NCI-H345 (cell line): ENCODE measurements around the gene CFAP47.
"Not testable (repeated sequence)": the region's sequence is repeated elsewhere in the genome, so short reads cannot be mapped to it uniquely, and the experiment has no call there.

ENCODE experiments used
- DNase-seq: peaks from one replicate; lab custom pipeline; 2025; lab: John Stamatoyannopoulos, UW

The CFAP47 gene, protein sequence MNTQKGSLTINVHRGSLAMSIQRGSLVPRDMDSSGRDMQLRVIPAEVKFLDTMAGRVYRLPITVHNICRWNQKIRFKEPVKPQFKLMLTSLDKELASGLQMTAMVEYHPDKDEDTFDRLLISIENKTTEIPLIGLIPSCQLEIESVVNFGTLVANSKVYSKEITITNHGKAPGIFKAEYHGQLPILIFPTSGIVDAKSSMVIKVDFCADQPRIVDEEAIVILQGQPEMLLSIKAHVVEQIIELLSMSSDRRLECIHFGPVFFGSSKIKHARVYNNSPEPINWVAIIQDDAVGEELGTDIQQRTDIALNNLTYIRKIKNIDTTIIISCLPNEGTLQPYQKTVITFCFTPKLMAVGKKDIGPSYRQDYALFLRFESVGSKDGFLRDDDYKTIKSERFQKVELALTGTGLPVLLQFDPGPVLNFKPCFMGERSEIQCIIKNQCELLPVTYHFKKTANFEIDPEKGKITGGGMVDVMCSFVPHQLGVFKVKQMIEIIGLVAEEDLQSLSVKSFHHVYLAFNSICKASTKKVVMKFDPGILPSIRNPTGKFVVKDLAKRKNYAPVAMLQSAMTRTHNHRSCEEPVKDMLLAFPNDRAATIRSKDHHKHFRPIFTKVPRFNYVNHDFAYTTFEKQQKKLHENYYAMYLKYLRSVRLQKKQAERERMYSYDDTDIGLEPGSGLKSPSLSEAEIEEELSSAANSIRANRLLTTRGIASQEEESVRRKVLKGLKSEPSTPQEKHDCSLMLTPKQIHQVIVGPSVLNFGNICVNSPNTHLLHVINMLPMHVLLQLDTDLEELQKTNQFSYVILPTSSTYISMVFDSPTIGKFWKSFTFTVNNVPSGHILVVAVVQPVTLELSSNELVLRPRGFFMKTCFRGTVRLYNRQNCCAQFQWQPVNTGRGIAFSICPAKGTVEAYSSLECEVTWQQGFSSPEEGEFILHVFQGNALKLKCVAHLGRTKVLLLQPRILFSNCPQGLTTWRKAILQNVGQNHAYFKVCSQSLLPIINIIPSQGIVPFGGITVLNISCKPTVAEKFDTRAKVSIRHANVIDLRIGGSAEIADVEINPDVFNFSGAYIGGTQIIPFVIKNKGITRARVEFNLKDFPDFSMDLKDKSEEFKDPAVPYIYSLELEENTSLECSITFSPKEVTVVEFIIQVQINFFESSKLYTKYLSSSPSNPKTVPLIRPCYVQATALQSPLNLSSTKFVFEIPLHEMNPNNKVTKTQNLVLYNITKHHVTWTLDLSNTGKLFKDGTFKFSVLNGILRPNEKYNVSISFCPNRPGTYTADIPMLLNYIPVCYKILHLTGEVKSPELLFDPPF (N-terminal part only)

DNA sequence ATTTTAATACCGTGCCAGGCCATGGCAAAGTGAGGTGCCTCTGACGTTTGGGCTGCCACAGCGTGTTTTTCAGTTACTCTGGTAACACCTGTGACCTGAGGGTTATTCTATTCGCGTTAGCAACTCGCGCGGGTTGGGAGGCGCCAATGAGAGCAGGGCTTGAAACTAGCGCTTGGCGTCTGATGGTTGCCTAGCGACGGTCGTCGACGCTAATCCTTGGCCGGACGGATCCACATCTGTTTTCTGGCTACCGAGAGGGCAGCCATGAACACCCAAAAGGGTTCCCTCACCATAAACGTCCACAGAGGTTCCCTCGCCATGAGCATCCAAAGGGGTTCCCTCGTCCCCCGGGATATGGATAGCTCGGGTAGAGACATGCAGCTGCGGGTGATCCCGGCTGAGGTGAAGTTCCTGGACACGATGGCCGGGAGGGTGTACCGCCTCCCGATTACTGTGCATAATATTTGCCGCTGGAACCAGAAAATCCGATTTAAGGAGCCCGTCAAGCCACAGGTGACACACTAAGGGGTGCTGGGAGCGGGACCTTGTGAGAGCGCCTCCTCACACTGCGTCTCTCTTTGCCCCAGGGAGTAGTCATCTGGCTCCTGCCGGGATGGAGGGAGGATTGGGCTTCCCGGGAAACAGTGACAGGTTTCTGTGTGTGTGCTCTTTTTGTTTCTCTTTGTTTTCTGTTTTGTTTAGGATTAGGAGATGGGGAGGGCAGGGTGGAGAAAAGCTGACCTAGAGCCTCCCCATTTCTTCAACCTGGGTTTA is at the start of gene CFAP47:
Gene CFAP47, plus strand, starts transcription at position 199 of the 774 bp plus-strand sequence. Its CDS starts 66 bp downstream, at position 265.
- peak; percentile 30 for DNase-seq

DNA sequence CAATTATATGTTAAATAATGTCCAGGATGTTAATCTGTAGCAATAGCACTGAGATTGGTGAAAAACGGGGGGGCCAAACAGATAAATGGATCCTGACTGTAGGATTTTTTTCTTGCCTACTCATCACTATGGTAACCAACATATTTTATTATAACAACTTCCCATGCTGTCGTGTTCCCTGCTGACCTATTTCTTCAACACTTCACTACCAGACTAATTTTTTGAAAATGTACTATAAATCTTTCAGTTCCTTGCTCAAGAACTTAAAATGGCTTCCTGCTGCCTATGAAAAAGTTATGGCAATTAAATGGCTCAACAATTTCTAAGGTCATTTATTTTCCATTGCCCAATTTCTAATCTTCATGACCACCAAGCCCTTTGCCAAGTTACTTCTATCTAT is 38.9 kb upstream of the CFAP47 start:
- no peak for DNase-seq

DNA sequence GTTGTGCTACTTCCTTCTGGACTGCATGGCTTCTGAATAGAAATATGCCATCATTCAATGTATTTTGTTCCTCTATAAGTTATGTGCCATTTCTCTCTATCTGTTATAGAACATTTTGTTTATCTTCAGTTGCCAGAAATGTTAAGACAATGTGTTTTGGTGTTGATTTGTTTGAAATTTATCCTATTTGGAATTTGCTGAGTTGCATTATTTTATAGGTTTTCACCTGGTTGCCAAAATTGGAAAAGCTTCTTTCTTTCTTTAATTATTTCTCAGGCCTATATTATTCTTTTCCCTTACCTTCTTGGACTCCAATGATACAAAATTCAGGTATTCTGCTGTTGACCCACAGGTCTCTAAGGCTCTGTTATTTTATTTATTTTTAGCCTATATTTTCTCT is 33.4 kb upstream of the CFAP47 start:
- DNase-seq: no peak

DNA sequence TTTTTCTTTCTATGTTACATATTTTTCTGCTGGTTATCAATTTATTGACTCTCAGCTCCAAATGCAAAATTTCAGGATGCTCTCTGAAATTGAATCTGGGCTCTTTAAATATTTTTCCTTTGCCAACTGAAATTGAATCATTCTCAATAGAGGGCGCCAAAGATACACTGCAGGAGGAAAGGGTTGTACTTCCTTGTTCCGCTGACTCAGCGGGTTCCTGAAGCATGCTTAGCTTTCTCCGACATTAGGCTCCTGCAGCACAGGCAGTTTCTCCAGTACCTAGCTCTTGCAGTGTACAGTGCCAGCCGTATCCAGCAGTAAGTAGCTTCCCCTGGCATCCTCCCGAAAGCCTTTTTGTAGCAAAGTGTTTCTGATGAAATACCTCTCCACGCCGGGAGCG is 28.8 kb upstream of the CFAP47 start:
- DNase-seq: peak; percentile 43

DNA sequence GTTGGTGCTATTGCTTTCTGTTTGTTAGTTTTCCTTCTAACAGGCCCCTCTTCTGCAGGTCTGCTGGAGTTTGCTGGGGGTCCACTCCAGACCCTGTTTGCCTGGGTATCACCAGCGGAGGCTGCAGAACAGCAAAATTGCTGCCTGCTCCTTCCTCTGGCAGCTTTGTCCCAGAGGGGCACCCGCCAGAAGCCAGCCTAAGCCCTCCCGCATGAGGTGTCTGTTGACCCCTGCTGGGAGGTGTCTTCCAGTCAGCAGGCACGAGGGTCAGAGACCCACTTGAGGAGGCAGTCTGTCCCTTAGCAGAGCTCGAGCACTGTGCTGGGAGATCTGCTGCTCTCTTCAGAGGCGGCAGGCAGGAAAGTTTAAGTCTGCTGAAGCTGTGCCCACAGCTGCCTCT is 67.3 kb downstream of the CFAP47 start:
- DNase-seq: not testable (repeated sequence)

DNA sequence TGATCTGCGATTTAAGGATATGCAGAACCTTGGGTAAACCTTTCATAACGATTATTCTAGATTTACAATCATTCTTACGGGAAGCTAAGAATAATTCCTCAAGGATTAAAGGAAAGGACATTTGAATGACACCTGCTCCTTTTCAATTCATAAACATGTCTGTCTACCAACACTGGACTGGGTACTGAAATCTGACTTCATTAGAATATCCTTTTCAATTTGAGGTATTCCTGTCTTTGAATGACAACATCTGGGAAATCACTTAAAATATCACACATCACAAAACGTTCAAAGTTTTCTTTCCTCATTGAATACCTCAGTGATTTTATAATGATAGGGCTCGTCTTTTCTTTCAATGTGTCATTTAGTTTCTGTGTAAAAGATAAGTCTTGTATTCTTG is 87.7 kb downstream of the CFAP47 start:
- no peak for DNase-seq

DNA sequence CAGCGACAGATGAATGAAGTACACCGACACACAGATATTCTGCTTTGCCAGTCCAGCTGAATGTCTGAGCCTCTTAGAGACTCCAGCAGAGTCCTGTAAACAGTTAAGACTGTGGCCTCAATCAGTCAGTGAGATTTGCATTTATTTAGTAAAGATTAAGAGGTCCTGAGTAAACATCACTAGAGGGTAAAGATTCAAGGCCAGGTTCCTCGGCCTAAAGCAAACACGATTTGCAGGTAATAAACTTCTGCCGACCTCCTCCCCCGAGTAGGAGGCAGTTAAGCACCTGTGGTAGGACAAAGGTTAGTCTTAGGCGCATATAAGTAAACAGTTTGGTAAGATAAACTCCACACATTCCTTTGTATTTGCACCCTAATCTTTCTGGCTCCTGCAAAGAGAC is 99.6 kb downstream of the CFAP47 start:
- DNase-seq: no peak

DNA sequence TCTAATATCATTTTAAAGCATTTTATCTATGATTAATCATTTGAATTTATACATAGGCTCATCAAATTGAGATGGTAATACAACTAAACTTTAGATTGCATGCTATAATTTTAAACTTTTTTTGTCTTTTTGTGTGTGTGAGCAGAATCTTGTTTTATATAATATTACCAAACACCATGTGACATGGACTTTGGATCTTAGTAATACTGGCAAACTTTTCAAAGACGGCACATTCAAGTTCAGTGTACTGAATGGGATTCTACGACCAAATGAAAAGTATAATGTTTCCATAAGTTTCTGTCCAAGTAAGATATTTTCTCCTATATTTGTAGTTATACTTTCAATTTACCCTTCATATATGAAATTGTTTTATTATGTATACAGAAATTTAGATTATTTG is 116.0 kb downstream of the CFAP47 start:
- DNase-seq: no peak

DNA sequence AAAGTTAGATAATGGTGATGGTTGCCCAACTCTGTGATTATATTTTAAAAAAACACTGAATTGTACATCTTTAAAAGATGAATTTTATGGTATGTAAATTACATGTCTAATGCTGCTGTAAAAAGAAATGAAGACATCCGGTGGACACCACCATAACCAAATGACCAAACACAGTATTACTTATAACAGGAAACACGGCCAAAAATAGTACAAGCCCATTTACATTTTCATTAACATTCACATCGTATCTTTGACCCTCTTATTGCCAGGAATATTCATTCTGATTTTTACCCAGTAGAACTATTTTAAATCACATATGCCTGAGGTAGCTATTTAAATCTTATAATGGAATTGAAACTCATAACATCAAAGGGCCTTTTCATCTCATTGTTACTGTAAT is 143.2 kb downstream of the CFAP47 start:
- DNase-seq: no peak

DNA sequence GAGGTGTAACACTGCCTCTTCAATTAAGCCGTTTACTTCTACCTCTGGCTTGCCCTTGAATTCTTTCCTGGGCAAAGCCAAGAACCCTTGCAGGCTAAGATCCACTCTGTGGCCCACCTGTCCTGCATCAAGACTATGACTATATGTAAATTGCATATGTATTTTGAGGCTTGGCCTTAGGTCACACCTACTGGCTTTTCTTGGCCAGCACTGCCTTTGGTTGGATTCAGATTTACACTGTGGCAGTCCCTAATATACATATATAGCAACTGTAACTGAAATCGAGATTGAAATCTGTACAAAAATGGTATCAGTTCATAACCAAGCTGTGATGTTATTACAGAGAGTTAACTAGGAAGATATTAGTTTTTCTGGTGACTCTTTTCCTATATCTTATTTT is 151.5 kb downstream of the CFAP47 start:
- DNase-seq: no peak

DNA sequence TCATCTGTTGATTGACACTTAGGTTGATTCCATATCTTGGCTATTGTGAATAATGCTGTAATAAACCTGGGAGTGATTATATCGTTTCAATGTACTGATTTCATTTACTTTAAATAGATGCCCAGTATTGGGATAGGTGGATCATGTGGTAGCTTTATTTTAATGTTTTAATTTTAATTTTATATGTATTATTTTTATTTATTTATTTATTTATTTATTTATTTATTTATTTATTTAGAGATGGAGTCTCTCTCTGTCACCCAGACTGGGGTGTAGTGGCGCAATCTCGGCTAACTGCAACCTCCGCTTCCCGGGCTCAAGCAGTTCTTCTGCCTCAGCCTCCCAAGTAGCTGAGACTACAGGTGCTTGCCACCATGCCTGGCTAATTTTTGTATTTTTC is 155.5 kb downstream of the CFAP47 start:
- DNase-seq: not testable (repeated sequence)

DNA sequence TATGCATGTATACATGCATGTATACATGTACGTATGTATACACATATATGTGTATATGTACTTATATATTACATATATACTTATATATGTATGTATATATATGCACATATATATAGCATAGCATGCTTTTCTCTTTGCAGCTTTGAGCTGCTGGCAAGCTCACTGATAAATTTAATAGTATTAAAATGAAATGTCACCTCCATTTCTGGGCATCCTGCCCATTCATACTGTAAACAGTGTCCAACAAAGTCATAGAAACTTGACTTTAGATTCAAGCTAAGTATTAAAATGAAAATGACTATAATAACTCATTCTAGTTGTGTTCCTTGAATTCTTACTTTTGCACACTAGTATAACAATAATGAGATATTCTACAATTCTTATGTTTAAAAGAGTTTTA is 163.7 kb downstream of the CFAP47 start:
- DNase-seq: no peak

DNA sequence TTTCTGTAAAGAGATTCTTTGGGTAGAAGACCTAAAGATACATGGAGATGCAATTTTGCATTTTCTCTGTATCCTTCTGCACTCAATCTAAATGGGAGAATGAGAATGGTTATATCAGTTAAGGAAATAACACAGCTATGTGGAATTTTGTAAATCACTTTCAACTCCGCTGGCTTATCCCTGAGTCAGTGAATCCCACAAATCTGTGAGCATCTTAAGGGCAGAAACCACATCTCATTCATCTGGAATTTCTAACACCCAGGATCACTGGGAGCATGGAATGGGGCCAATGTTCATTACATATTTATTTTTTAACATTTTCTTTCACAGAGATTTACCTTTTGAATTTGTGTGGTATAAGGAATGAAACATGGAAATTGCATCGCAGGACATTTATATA is 167.8 kb downstream of the CFAP47 start:
- no peak for DNase-seq

DNA sequence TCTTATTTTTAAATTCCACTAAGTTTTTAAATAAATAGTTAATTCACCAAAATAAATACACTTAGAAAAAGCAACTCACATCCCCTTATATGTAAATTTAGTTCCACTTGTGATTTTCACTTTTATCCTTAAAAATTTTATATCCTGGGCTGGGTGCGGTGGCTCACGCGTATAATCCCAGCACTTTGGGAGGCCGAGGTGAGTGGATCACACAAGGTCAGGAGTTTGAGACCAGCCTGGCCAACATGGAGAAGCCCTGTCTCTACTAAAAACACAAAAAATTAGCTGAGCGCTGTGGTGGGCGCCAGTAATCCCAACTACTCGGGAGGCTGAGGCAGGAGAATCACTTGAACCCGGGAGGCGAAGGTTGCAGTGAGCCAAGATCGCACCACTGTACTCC is 169.4 kb downstream of the CFAP47 start:
- not testable (repeated sequence) for DNase-seq

DNA sequence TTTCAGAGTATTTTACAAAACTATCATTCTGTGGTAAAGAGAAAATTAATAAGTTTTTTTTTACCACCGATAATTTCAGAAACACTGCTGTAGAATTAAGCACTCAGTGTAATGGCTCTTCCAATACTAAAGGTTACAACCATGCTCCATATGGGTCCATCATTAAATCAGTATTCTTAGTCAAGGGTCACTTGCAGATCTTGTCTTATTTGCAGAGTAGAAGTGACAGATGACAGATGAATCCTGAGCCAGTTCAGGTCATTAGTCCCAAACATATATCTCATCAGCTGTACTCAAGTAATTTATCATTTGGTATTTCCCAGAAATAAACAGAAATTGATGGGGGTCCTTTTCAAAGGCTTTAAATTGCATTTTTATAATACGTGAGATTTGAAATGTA is 182.9 kb downstream of the CFAP47 start:
- no peak for DNase-seq

DNA sequence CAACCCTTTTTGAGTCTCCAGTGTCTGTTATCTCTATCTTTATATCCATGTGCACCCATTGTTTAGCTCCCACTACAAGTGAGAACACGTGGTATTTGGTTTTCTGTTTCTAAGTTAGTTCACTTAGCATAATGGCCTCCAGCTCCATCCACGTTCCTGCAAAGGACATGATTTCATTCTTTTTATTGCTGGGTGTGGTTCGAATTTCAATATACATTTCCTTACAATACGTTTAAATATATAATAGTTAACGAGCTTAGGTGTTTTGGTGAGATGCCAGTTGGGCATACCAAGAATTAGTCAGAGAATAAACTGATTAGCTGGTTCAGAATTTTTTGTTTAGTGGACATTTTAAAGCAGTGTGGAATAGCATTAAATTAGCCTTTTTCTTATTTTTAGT is 196.7 kb downstream of the CFAP47 start:
- no peak for DNase-seq

DNA sequence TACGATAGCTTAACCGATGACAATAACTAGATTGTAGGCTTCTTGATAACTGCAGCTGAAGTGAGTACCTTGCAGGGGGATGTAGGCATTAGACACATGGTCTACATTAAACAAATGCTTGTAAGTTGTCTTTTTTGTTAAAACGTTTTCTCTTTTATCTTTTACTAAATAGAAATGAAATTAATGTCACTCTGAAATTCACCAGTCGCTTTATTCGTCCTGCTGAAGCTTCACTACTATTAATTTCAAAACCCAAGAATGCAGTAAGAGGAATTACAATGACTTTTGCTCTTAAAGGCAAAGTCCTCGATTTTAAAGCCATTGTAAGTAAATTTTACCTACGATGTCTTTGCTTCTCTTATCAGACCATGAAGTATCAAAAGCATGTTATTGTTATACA is 239.7 kb downstream of the CFAP47 start:
- DNase-seq: no peak

DNA sequence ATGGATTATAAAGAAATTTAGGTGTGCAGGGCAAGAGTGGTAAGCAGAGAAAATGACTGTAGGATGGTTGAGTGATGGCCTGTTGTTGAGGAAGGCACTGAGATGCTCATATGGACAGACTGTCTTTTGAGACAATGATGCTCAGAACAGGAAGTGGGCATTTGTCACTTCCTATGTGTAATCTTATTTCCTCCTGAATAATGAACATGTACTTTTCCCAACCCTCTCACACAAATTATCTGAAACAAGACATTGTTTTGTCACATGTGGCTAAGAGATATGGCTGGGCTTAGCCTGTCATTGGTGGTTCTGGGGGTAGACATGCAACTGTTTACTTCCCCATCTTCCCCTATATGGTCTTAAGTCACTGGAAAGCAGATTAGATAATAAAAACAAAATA is 240.5 kb downstream of the CFAP47 start:
- DNase-seq: no peak

DNA sequence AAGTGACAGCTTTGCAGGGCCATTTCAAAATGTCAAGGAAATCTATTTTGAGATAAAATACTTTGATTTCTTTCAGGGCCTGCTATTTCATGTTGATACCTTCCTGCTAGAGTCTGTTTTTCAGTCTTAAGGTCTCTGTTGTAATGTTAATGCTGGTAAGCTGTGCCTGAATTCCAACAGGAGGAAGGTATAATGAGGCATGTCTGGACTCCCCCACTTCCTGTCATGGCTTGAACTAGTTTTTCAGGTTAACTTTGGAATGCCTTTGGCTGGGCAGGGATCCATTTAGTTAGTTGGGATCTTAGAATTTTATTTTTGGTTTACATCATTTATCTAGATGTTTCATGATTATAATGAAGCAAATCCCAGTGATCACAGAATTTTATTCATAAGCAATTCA is 279.0 kb downstream of the CFAP47 start:
- no peak for DNase-seq

DNA sequence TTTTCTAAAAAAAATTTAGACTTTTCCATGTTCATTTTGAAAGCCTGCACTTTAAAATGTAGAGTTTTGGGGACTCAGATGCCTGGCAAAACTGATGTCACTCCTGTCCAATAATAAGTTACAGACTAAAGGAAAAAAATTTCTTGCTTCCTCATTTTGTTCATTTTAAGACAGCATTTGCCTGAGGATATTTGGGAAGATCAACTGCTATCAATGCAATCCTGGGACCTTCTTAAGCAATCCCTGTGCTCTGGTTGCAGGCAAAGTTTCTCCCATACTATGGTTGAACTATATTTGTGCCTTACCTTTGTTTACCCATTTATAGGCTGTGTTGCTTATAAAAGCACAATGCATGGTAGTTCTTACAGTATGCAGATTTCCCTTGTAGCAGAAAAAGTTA is 280.4 kb downstream of the CFAP47 start:
- DNase-seq: no peak

DNA sequence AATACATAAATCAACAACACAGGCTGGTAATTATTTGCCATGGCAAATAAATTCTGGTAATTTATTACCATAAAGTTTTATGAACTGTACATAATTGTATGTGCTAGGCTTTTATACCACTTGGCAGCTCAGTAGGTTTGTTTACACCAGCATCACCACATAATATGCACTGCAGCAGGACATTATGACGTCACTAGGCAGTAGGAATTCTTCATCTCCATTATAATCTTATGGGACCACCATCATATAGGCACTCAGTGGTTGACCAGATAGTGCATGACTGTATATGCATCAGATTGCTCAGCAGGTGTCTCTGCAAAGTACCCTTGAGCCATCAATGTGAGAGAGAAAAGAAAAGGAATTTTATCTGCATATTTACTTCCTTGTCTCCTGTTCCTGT is 295.4 kb downstream of the CFAP47 start:
- DNase-seq: no peak

DNA sequence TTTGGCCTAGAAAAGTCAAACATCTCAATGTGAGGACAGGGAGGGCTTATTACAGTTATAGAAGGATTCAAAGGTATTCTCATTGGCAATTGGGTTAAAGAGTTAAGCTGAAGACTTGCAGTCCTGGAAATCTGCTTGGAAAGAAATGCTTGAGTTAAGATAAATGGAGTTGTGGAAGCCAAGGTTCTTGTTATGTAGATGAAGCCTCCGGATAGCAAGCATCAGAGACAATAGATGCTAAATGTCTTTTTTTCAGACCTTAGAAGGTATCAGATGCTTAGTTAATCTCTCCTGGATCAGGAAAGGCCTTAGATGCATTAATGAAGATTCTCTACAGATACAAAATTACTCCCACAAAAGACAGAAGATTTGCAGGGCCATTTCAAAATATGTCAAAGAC is 299.3 kb downstream of the CFAP47 start:
- DNase-seq: no peak
